GM19099 (cell line): ENCODE results near the gene KRTAP1-4.
"Not testable (repeated sequence)": the region's sequence is repeated elsewhere in the genome, so short reads cannot be mapped to it uniquely, and the experiment has no call there.

ENCODE experiments used
- POLR2A ChIP-seq: IDR thresholded peaks from 3 replicates; pipeline ENCODE4 v1.6.1; 2011; ENCODE audit warnings: low read depth; ENCODE audit not compliant: insufficient read length; ENCODE audit errors: extremely low read depth

The KRTAP1-4 gene

DNA sequence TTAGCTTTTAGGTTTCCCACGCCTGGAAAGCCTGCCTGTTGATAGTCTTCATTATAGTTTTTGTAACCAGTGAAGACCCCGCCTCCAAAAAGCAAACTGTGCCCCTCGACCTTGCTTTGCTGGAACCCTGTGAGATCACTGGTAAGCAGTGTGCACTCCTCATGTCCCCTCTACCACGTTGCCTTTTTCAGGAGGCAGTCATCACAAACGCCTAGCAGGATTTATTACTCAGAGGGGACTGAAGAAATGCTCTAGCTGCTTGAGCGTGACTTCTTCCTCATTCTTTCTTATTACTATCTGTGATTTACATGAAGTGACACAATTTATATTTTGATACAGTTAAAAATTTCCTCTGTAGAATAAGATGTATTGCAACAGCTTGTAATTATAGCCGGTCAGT lies 14.5 kb downstream of the KRTAP1-4 start:
- no peak for TF ChIP-seq POLR2A

- no peak for TF ChIP-seq POLR2A
Measured at GRCh38 chr17:41013606-41014005, 16.4 kb downstream of the KRTAP1-4 start.

DNA sequence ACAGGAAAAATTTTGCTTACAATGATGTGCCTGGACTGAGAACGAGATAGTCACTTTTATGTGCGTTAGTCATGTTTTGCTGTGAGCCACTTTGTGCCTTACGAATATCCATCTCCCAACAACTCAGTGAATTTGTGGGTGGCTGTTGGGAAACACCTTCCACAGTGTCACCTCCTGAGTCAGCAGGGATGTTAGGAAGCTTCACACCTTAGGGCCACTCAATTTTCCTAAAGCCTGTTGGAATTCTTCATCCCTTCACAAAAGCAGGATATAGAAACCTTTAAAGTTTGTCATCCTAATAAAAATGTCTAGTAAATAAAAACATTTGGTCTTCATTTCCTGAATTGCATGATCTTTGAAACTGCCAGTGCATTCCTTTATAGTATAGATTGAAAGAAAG lies 16.8 kb downstream of the KRTAP1-4 start:
- TF ChIP-seq POLR2A, result no peak

GRCh38 chr17:41012326-41013120 lies 17.5 kb downstream of the KRTAP1-4 start:
- no peak for TF ChIP-seq POLR2A

GRCh38 chr17:41010441-41010840 lies 19.6 kb downstream of the KRTAP1-4 start:
- no peak for TF ChIP-seq POLR2A

- TF ChIP-seq POLR2A, result no peak
Measured at GRCh38 chr17:41009936-41010335, 20.1 kb downstream of the KRTAP1-4 start.

DNA sequence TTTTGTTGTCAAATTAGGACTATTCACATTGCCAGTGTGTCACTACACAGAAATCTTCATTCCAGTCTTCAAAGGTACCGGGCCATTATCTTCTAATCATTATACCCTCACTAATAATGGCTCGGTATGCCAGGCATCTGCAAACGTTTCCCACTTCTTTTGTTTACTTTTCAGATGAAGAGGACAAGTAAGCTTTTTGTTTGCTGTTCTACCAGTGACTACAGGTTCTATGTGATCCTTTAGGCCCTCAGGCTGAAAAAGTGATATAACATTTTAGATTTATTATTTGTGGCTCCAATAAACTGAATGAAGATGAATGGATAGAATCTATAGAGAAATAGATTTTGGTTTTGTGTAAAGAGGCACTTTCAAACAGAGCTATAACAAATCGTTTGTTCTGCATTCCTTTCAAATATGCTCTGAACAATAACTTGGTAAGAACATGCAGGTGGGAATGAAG lies 20.7 kb downstream of the KRTAP1-4 start:
- TF ChIP-seq POLR2A, result no peak

GRCh38 chr17:41008811-41009210 lies 21.2 kb downstream of the KRTAP1-4 start, which contains the start of gene KRTAP3-1:
KRTAP3-1 (minus strand) TSS chr17:41009128; CDS start chr17:41009074, 54 bp downstream.
- TF ChIP-seq POLR2A, result no peak

GRCh38 chr17:41004397-41004796 lies 25.6 kb downstream of the KRTAP1-4 start:
- TF ChIP-seq POLR2A, result no peak

- TF ChIP-seq POLR2A, result no peak
Measured at GRCh38 chr17:41003926-41004325, 26.1 kb downstream of the KRTAP1-4 start.

- no peak for TF ChIP-seq POLR2A
Measured at GRCh38 chr17:41002814-41003213, 27.2 kb downstream of the KRTAP1-4 start.

DNA sequence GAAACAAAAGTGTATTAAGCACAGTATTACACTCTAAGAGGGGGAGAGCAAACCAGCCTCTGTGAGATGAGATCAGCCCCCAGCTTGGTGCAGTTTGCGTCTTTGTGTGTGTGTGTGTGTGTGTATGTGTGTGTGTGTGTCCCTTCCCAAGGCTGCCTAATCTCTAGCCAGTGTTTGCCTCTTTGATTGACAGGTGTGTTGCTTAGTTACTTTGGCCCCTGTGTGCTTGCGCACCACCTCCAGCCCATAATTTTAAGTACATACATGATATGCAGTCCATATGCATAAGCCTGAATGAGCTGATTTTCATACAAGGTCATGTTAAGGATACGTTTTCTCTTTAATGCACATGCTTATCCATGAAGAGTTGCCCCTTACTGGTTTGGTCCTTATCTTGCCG lies 28.2 kb downstream of the KRTAP1-4 start:
- no peak for TF ChIP-seq POLR2A

GRCh38 chr17:40999563-40999962 lies 30.4 kb downstream of the KRTAP1-4 start, which contains the start of gene KRTAP3-2:
KRTAP3-2 (minus strand) TSS chr17:40999906; CDS start chr17:40999853, 53 bp downstream.
- not testable (repeated sequence) for TF ChIP-seq POLR2A

DNA sequence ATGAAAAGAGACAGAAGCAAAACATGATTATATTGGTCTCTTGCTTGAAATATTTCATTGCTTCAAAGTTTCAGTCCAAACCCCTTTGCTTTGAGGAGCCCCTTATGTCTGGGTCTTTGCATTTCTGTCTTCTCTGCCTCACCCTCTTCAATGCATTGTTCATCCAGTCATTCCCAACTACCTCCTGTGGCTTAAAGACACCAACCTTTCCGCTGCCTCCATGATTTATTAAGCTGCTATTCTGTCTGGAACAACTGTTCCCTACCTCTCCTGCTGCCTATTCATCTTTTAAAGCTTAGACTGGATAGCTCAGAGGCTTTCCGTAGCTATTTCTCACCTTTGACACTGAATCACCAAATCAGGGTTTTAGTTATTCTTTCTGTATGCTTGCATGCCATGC lies 32.6 kb downstream of the KRTAP1-4 start:
- TF ChIP-seq POLR2A, result no peak

DNA sequence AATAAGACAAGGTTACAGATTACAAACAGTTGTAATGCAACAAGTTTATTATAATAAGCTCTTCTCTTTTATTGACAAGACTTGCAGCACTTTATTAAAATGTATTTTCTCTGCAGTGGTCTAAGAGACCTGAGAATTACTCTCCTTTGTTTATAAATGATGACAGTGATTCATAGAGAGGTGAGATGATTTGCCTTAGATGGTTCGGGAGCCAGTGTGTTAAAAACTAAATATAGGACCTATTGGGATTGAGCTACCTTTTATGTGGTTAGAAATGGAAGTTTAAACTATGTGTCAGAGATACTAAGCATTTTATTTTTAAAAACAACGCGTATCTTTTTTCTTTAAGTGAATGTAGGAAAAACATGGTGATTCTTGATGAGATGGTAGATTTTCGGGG lies 33.2 kb downstream of the KRTAP1-4 start:
- no peak for TF ChIP-seq POLR2A

GRCh38 chr17:40995116-40995515 lies 34.9 kb downstream of the KRTAP1-4 start:
- no peak for TF ChIP-seq POLR2A

DNA sequence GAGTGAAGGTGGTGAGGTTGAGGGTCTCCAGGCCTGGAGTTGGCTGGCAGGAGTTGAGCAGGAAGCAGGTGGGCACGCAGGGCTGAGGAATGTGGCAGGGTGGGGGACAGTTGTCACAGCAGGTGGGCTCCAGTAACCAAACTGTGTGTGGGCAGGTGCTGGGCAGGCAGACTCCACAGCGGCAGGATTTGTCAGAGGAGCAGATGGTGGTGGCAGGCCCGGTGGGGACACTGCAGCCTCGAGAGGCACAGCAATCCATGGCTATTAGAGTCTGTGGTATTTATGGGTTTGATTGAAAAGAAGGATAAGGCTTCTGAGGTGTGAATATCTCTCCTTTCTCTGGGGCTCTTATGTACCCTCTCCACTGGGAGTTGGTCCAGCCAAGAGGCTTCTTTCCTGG lies 36.2 kb downstream of the KRTAP1-4 start, which contains the start of gene KRTAP3-3:
Gene KRTAP3-3, minus strand, starts transcription at position 326 of the 400 bp plus-strand sequence. Its CDS starts 67 bp downstream, at position 259.
- no peak for TF ChIP-seq POLR2A

- TF ChIP-seq POLR2A, result no peak
Measured at GRCh38 chr17:40993084-40993483, 36.9 kb downstream of the KRTAP1-4 start.
